NCI-H2029 (cell line): ENCODE measurements around the gene ME1.
A peak's percentile ranks its signal among the peaks of the same experiment; 100 is the strongest.
"Not testable (repeated sequence)": the region's sequence is repeated elsewhere in the genome, so short reads cannot be mapped to it uniquely, and the experiment has no call there.

ENCODE experiments used
- DNase-seq: peaks from one replicate; lab custom pipeline; 2025; lab: John Stamatoyannopoulos, UW

ME1 gene

DNA sequence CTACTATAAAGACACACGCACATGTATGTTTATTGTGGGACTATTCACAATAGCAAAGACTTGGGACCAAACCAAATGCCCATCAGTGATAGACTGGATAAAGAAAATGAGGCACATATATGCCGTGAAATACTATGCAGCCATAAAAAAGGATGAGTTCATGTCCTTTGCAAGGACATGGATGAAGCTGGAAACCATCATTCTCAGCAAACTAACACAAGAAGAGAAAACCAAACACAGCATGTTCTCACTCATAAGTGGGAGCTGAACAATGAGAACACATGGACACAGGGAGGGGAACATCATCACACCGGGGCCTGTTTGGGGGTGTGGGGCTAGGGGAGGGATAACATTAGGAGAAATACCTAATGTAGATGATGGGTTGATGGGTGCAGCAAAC is 174.1 kb downstream of the ME1 start:
- not testable (repeated sequence) for DNase-seq

DNA sequence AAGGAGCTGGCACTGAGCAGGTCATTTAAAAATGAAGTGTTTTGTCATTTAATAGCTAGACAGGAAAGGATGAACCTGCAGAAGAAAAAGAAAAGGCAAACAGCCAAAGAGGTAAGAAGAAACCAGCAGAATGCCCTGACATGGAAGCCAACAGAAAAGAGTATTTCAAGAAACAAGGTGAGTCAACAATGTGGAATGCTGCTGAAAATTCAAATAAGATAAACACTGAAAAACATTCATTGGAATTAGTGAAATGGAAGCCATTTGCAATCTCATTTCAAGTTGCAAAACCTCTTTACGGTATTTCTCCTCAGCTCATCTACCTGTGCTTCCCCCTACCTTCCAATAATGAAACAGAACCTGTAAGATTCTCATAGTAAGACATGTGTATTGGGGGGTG is 178.1 kb downstream of the ME1 start:
- DNase-seq = no peak

DNA sequence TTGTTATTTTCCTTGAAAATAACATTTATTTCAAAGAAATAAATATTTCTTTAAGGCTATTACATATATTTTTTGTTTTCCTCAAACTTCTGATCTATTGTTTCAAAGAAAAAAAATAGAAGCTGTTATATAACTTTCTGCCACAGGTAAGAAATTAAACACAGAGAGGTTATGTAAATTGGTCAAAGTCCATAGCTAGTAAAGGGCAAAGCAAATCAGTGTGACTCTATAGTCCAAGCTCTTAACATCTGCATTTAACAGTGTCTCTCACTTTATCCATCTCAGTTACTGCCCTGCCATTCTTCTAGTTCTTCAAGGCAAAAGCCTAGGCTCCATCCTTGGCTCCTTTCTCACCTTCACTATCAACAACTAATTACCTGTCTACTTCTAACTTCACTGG is 180.6 kb downstream of the ME1 start:
- DNase-seq = no peak

DNA sequence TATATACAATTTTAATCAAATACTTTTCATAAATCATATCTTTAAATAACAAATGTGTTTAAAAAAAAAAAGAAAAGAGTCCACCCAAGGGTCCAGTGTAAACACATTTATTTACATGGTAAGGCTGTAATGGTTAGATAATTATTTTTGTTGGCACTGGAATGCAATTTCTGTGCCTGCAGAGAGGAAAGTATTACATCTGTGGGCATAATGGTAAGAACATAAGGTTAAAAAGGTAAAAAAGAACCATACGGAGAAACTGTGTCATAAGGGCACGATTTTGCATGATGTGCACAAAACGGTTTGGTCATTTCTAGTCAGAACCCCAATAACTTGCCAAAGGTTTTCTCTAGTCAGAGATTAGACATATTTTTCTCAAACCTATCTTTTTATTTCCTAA is 183.4 kb downstream of the ME1 start:
- DNase-seq = no peak

DNA sequence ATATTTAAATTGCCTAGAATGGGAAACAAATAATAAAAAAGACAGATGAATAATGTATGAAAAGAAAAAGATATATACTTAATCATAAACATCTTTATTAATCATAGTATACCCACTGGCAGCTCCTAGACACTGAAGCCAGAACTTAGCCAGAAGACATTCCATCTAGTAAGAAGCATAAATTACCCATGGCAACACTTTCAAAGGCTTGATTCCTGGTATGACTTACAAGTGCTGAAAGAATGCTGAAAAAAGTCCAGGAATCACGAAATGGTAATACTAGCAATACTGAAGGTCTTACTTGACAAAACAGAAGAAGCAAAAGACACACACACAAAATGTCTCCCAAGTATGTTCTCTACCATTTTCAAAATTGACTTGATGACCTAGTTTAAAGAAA is 199.7 kb downstream of the ME1 start:
- no peak for DNase-seq

DNA sequence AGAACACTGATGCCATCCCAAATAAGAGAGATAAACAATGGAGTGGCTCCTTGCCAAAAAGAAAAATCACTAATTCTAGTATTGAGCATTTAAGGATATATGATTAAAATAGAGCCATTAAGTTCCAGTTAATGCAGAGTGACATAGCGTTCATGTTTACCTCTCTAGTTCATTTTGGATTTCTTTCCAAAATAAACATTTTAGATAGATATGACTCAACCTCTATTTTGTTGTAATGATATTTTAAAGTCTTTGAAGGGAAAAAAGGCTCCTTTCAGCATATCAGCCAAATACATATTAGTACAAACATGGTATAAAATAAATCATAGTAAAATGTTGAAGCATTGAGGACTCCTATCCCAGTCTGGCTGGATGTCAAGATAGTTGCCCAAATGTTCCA is 204.3 kb downstream of the ME1 start:
- DNase-seq = no peak

DNA sequence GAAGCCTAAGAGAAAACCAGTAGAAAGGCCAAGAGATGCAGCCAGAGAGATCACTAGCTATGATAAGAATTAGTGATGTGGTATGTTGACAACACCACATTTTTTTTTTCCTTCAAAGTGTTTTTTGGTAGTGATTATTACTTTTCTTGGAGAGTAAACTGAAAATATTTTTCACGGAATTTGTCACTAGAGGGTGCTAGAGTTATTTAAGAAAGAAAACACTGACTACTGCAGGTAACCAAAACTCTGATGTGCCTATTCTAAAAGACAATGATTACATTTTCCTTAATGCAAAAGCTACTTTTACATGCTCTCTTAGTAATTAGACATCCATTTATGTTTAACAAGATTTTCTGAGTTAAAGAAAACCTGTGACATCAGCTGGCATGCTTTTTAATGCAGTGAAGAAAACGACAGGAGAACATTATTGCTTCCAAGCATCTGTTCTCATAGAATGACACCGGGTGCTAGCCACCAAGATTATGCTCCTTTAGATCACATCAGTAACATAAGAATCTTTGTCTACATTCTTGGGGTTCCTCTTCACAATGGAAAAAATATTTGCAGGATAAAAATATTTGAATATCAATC is 208.9 kb downstream of the ME1 start:
- DNase-seq = peak; percentile 7

DNA sequence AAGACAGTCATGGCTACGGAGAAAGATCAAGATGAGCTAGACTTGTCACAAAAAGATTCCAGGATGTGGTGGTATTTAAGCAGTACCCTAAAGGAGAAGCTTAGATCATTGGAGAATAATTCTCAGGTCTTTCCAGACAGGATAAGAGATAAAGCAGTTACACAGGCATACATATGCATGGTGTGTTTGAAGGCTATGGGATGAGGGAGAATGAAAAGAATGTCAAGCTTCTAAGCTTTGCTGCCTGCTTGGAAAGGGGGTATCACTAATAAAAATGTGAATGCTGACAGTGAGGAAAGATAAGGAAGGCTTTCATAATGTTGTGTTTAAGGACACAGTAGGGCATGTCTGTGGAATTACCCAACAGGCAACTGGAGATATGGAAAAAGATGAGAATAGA is 209.6 kb downstream of the ME1 start:
- no peak for DNase-seq

DNA sequence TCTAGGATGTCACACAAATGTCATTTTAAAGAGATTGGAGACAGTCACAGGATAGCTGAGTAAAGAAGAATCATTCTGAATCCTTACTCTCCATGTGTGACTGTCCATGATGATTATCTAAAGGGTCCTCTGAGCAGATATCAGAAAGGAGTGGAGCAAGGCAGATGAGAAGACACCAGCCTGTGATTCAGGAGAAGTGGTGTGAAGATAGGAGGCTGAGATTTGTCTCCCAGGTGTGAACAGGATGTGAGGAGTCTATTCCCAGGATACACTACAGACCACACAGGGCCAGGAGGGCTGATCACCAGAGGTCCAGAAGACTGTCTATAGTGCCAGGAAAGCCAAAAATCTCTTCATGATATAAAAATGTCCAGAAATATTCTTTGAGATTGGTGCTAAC is 210.7 kb downstream of the ME1 start:
- DNase-seq = no peak

DNA sequence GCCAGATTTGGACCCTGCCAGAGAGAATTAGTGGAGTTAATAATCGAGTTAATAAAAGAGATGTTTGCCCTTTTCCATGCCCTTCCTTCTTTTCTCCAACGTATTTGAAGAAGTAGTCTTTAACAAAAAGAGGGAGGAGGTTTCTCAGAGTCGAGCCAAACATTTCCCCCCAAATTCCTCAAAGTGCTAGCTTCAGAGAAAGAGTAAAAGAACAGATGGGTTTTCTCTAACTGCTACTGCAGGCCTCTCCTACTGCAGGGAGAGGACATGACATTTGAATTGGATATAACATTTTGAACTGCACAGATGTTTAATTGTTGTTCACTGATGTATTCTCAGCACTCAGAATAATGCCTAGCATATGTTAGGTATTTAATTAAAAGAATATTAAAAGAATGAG is 212.2 kb downstream of the ME1 start:
- no peak for DNase-seq

DNA sequence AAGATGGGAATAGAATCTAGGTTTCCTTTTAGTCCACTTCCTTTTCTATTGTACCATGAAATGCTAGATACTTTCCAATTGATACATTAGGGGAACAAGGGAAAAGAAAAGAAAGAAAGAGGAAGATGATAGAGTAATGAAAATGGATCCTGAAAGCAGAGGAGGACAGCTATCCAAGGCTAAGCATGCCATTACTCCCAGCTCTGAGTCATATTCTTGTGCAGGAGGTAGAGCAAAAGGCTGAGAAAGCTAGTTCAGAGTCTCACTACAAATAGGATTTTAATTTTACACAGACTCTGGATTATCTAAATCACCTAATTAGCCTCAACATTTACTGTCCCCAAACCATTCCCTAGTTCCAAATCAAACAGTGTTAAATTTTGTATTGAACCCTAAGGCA is 214.0 kb downstream of the ME1 start:
- DNase-seq = no peak

DNA sequence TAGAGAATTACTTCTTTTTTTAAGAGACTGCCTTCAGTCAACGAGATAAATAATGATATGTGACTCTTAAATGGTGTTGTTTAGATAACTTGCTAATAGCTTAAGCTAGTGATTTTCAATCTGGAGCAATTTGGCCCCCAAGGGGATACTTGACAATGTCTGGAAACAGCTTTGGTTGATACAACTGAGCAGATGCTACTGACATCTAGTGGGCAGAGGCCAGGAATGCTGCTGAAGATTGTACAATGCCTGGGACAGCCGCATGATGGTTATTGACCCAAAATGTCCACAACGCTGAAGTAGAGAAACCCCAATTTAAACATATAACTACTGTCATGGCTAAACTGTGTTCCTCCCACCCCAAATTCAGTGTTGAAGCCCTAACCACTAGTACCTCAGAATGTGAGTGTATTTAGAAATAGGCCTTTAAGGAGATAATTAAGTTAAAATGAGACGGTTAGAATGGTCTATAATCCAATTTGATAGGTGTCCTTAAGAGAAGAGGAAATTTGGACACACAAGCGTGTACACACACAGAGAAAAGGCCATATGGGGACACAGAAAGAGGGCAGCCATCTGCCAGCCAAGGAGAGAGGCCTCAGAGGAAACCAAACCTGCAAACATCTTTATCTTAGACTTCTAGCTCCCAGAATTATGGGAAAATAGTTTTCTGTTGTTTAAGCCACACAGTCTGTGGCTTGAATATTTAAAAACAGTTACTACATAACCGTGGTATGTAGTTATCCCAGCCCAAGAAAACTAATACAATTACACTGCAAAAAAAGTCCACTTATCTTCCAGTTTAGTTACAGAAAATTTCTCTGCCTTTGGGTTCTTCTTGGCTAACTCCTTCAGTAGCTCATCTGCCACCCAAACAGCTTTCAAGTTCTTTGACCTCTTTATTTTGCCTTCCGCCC is 215.5 kb downstream of the ME1 start:
- DNase-seq = peak; percentile 38

DNA sequence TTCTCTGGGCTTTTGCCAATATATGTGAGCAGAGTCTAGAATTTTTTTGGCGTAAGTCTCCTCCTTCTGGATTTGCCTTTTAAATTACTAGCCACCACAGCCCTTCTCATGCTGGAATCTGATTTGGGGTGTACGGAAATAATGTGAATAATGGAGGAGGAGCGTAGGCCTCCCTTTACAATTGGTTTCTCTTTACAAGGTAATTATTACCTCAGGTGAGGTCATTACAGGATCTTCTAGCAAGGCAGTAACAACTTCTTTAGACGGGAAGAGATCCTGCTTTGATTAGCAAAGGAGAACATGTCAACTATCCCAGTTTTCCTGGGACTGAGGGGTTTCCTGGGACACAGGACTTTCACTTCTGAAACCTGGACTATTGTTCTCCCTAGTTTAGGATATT is 228.8 kb downstream of the ME1 start:
- DNase-seq = no peak

DNA sequence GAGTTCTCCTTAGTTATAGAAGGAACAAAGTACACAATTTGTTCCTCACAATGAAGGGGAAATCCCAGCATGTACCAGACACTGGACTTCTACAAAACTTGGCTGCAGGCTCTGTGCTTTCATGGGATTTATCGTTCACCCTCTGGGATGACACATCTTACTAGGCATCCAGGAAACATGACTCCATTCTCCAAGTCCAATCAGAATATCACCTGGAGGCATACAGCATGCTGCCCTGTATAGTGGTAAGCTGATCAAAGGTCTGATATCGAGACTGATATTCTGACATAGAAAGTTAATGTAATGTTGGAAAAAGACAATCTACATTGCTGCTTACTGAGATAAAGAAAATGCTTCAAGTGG is 231.0 kb downstream of the ME1 start:
- no peak for DNase-seq

DNA sequence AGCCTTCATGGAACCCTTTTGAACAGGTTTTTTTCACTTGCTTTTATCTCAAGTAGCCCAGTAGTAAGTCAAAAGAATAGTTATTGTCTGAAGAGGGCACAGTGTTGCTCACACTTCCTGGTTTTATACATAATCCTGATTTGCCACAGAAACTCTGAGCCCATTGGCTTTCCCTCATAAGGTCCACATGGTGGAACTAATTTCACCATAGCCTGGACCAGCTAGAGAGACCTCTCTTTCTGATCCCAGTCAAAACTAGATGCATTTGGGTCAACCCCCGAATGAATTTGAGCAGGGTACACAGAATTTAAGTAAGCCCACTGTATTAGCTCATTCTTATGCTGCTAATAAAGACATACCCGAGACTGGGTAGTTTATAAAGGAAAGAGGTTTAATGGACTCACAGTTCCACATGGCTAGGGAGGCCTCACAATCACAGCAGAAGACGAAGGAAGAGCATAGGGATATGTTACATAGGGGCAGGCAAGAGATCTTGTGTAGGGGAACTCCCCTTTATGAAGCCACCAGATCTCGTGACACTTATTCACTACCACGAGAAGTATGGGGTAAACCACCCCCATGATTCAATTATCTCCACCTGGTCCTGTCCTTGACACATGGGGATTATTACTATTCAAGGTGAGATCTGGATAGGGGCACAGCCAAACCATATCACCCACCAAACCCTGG is 231.5 kb downstream of the ME1 start:
- DNase-seq = no peak

DNA sequence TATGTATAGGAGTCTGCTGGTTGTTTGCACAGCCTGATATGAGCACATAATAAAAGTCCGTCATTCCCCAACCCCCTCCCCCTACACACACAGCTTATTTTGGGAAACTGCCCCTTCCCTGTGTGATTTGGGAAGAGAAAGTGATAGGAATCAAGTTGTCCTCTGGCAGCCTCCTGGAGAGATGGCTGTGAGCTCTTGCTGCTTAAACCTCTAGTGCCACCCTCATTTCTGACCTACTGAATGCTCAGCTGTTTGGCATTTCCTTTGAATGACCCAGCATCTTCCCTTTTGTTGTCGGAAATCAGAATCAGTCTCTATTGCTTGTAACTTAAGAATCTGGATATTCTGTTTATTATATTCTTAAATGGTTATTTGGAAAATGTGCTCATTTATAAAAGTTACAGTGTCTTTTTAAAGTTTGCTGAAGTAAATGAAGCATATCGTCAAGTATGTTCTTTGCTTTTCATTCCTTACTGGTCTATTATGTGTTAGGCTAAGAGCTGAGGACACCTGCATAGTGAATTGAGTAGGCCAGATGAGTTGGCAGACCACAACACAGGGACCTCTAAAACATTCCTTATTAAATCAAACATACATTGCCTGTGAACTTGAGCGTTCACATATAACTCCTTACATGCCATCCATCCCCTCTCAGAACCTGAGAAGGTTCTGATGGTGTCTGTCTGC is 232.2 kb downstream of the ME1 start:
- no peak for DNase-seq

DNA sequence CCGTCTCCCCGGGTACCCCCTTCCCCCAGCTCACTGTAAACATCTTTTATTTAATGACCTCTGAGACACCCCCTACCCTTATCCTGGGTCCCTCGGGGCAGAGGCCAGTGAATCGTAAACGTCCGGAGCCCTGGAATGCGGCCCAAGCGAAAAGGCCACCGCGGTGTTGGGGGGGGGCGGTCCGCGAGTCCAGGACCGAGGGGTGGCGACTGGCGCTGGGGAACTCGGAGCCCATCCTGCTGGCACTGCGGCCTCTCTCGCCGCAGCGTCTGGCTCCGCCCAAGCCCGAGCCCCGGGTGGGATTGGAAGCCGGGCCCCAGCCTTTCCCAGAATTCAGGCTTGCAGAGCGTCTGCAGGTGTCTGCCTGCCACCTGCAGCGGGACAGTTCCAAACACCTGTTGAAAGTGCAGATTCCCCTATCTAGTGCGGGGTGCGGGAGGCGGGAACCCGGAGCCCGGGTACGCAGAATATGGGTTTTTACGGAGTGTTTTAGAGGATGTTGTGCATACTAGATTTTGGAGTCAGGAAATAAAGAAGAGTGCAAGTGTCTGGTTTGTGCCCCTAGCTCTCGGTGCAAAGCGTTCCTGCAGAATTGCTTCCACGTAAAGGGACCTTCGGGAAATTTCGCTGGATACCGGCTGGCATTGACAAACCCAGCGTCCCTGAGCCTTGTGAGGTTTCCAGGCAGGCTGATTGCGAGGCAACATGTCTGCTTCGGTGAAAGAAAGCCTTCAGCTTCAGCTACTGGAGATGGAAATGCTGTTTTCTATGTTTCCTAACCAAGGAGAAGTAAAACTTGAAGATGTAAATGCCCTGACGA is 236.9 kb downstream of the ME1 start:
- no peak for DNase-seq

DNA sequence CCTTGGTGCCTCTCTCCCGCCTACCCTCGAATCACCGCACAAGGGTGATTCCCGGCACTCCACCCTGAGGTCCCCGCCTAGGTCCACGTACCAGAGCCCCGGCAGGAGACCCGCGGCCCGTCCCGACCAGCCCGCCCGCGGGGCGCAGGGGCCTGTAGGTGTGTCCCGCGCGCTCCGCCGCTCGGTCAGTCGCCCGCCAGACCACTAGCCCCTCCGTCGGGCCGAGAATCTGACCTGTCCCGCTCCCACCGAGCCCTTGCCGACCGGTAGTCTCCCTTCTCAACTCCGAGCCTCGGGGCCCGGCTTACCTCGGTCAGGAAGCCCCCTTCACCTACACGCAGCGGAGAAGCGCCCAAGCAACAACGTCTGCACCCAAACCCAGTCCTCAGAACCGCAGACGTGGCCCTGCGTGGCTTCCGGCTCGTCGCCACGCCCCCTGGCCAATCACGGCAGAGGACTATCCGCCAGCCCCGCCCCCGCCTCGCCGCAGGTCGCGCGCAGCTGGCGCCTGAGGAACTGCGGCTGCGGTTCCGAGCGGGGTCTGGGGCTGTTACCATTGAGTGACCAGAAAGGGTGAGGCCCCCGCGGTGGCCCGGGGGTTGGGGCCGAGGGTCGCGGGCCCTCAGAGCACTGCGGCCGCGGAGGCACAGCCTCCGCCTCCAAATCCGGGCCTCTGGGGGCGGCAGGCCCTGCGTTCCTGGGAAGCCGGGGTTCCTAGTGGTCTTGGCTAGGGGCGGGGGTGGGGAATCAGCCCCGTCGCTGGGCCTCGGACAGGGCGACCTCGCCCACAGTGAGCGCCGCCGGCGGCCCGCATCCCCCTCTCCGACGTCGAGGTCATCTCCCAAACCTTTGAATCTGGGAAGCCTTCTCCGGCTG is 237.7 kb downstream of the ME1 start, which contains the start of the genes PGM3 and RWDD2A:
TSS of gene PGM3 (minus strand) at position 395 of the 876 bp plus-strand sequence. CDS start 2,253 bp downstream, outside the sequence.
TSS of gene RWDD2A (plus strand) at position 487 of the 876 bp plus-strand sequence. CDS start 1,095 bp downstream, outside the sequence.
- DNase-seq = peak; percentile 73

DNA sequence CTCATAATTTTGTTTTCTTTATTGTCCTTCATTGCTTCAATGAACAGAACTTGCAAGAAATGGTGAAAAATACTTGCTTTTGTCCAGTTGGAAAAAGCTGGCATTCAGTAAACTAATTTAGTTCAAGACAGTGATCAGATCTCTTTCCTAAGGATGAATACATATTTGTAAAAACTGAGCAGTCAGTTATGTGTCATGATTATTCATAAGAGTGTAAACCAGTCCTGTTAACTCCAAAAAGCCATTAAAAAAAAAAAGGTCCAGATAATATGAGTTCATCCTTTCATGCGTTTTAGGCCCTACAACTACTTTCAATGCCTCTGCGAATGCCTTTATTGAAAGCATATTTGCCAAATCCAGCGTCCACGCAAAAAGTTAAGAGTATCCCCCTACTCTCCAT is 238.4 kb downstream of the ME1 start:
- no peak for DNase-seq

DNA sequence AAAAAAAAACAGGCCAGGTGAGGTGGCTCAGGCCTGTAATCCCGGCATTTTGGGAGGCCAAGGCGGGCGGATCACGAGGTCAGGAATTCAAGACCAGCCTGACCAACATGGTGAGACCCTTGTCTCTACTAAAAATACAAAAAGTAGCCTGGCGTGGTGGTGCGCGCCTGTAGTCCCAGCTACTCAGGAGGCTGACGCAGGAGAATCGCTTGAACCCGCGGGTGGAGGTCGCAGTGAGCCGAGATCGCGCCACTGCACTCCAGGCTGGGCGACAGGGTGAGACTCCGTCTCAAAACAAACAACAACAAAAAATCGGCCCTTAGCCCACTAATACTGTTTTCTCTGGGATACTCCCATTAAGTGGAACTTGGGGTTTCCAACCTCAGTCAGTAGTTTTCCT is 238.9 kb downstream of the ME1 start:
- DNase-seq = not testable (repeated sequence)
